NB4 (cell line): Measurements from ENCODE around the gene MPRIP.

Source experiments
- CTCF ChIP-seq: IDR thresholded peaks from one replicate; pipeline ENCODE4 v1.5.1; 2012; ENCODE audit warnings: low read depth, low read length
- MAX ChIP-seq: IDR thresholded peaks from 2 replicates; pipeline ENCODE4 v1.6.1; 2011; ENCODE audit warnings: low read depth, low read length
- MYC ChIP-seq: IDR thresholded peaks from 2 replicates; pipeline ENCODE4 v1.6.1; 2011; ENCODE audit warnings: low read depth, low read length
- POLR2A ChIP-seq: IDR thresholded peaks from 2 replicates; pipeline ENCODE4 v1.6.1; 2011; ENCODE audit warnings: mild to moderate bottlenecking; ENCODE audit not compliant: insufficient read length; ENCODE audit errors: extremely low read depth

GRCh38 chr17:17173921-17174320, 131.7 kb downstream of the MPRIP start:
- TF ChIP-seq CTCF (no peak), MAX (no peak), POLR2A (no peak), MYC (no peak)
